Uterine smooth muscle cell (primary cell): ENCODE measurements around the gene AGBL1. TPM values are rescaled to one million over a fixed set of nuclear protein-coding genes. Genes with fewer than 3 reads are reported as not detected.

Experiments
- total RNA-seq: library from RNA; depleted of rRNA; stranded (reverse); fragments of >200 nt; gene quantifications from 2 replicates; pipeline ENCODE4 v1.2.3, GENCODE V29; 2014

AGBL1 gene
- not detected in 2 replicates for total RNA-seq

GRCh38 chr15:86079508-86080266 lies at the start of gene AGBL1:
TSS of gene AGBL1 (plus strand) at chr15:86079871.

